Activated CD8-positive, alpha-beta memory T cell treated with anti-CD3 and anti-CD28 coated beads for 4 hours (primary cell): Measurements from ENCODE around the gene COPS2.
"Not testable (repeated sequence)": the region's sequence is repeated elsewhere in the genome, so short reads cannot be mapped to it uniquely, and the experiment has no call there.

Experiments used
- DNase-seq, 2 donors: peaks; one replicate each; pipeline ENCODE4 v3.0.0-alpha.2; 2020; ENCODE audit warnings: low read depth in 2 of 2

COPS2 gene

GRCh38 chr15:49155110-49155833 is at the start of gene COPS2:
TSS of gene COPS2 (minus strand) at chr15:49155599. CDS start at chr15:49155578, 21 bp downstream.
- DNase-seq = peak; percentile 86 to 89

DNA sequence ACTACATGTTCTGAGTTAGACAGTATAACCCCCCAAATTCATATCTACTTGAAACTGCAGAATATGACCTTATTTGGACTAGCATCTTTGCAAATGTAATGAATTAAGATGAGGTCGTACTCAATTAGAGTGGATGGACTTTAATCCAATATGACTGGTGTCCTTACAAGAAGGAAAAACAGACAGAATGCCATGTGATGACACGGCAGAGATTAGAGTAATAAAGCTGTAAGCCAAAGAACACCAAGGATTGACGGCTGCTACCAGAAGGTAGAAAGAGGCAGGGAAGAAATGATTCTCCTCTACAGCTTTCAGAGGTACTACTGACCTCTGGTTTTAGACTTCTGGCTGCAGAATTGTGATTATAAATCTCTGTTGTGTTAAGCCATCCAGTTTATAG is 44.9 kb upstream of the COPS2 start:
- no peak for DNase-seq

- DNase-seq = no peak
Measured at GRCh38 chr15:49199666-49200065, 44.3 kb upstream of the COPS2 start.

DNA sequence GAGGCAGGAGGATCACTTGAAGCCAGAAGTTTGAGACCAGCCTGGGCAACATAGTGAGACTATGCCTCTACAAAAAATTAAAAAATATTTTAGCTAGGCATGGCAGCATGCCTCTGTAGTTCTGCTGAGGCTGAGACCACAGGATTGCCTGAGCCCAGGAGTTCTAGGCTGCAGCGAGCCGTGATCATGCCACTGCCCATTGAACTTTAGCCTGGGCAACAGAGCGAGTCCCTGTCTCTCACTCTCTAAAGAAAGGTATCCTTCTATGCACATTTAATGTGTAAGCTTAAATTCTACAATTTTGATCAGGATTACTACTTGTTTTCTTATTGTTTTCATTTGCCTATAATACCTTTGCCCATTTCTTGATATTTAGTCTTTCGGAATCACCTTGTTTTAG is 41.5 kb upstream of the COPS2 start:
- DNase-seq = no peak

GRCh38 chr15:49191892-49192291 is 36.5 kb upstream of the COPS2 start:
- DNase-seq = no peak

DNA sequence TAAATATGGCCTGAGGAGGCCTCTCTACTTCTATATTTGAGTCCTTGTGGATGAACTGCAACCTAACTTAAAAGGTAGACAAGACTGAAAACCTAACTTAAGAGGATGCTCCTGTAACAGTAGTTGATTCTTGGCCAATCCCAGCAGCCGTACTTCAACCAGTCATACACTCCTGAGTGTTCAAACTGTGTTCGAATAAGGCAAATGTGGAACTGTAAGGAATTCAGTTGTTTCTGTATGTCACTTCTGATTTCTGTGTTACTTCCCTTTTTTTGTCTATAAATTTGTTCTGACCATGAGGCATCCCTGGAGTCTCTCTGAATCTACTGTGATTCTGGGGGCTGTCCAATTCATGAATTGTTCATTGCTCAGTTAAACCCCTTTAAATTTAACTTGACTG is 35.2 kb upstream of the COPS2 start:
- DNase-seq = no peak

GRCh38 chr15:49189631-49190030 is 34.2 kb upstream of the COPS2 start:
- DNase-seq = no peak

DNA sequence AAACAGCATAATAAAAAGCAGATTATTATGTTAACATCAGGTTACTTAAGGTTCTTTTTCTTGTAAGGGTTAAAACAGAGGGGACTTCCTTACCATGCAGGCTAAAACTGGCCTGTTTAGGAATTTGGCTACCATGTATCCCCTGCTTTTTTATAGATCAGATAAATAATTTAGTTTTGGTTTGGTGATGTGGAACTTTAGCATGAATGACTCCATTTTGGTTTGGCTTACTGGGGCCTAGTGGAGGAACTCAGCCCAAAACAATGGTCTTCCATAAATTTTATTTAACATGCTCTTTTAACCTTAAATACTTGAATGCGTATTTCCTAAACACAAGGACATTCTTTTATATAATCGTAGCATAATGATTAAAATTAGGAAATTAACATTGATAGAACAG is 33.5 kb upstream of the COPS2 start:
- DNase-seq = no peak

DNA sequence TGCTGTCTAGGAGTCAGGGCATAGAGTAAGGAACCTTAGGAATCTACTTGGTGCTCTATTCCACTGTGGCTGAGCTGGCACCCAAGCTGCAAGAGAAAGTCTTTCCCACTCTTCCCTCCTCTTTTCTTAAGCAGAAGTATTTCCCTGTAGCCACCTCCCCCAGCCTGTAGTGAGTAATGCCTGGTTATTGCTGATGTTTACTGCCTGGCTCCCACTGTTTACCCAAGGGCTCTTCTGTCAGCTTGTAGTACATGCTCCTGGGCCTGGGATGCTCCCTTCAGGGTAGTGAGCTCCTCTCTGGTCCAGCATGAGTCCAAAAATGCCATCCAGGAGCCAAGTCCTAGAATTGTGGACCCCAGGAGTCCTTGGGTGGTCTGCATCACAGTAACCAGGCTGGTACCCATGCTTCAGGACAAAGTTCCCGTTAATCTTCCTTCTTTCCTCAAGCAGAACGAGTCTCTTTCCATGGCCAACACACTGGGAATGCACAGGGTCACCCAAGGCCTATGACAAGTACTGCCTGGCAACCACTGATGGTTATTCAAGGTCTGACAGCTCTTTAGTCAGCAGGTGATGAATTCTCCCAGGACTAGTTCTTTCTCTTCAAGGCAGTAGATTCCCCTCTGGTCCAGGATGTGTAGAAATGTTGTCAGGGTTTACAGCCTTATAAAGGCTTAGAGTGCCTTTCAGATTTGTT is 32.3 kb upstream of the COPS2 start:
- no peak for DNase-seq

DNA sequence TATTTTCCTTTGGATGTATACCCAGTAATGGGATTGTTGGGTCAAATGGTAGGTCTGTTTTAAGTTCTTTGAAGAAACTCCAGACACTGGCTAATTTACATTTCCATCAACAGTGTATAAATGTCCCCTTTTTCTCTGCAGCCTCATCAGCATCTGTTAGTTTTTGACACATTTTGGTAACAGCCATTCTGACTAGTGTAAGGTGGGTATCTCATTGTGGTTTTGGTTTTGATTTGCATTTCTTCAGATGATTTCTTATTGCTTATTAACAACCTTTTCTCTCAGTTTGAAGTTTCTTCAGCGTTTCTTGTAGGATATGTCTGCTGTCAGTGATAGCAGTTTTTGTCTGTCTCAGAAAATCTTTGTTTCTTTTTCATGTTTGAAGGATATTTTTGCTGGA is 30.1 kb upstream of the COPS2 start:
- DNase-seq = no peak

DNA sequence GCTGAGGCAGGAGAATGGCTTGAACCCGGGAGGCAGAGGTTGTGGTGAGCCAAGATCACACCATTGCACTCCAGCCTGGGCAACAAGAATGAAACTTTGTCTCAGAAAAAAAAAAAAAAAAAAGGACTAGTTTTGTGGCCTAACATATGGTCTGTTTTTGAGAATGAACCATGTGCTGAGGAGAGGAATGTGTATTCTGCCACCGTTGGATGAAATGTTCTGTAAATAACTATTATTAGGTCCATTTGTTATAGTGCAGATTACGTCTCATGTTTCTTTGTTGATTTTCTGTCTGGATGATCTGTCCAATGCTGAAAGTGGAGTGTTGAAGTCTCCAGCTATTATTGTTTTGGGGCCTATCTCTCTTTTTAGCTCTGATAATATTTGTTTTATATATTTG is 28.3 kb upstream of the COPS2 start:
- DNase-seq = not testable (repeated sequence)

DNA sequence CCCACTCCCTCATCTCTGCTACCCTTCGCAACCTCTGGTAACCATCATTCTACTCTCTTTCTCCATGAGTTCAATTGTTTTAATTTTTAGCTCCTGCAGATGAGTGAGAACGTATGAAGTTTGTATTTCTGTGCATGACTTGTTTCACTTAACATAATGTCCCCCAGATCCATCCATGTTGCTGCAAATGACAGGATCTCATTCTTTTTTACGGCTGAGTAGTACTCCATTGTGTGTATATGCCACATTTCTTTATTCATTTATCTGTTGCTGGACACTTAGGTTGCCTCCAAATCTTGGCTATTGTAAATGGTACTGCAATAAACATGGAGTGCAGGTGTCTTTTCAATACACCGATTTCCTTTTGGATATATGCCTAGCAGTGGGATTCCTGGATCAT is 26.7 kb upstream of the COPS2 start:
- DNase-seq = no peak

- no peak for DNase-seq
Measured at GRCh38 chr15:49179433-49180190, 24.2 kb upstream of the COPS2 start.

GRCh38 chr15:49178497-49178896 is 23.1 kb upstream of the COPS2 start:
- no peak for DNase-seq

- DNase-seq = not testable (repeated sequence)
Measured at GRCh38 chr15:49175582-49176397, 20.4 kb upstream of the COPS2 start.

- DNase-seq = no peak
Measured at GRCh38 chr15:49174902-49175301, 19.5 kb upstream of the COPS2 start.

- no peak for DNase-seq
Measured at GRCh38 chr15:49171790-49172189, 16.4 kb upstream of the COPS2 start.

DNA sequence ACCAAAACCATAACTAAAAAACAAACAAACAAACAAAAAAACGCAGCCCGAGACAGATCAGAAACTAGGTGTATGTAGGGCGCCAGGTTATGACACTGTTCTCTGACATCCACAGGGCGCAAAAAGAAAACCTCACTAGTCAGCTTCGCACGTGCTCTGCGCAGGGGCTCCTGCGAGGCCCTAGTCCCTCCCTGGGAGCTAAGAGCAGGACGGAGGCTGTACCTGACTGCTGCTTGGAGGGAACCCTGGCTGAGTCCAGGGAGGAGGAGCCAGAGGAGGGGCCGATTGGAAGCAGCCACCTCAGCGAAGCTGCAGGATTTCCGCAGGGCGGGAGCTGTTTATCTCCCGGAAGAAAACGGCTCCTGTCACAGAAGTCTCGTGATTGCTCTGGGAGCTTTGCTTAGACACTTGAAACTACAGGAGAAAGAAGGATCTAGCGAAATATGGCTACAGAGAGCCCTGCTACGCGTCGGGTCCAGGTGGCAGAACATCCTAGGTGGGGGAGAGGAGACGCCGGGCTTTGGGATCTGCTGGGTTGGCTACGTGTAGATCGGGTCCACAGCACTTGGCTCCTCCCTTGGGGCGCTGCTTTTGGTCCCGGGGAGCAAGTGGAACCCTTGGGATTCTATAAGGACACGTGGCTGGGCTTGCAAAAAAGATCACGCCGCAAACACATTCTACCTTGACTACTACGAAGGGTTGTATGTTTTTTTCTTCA is 14.6 kb upstream of the COPS2 start, which contains the start of gene GALK2:
Gene GALK2 (plus strand): TSS at position 368 of the 718 bp plus-strand sequence. CDS start 76 bp downstream, at position 444.
- peak; percentile 39 to 58 for DNase-seq

GRCh38 chr15:49168016-49168415 is 12.6 kb upstream of the COPS2 start:
- no peak for DNase-seq

DNA sequence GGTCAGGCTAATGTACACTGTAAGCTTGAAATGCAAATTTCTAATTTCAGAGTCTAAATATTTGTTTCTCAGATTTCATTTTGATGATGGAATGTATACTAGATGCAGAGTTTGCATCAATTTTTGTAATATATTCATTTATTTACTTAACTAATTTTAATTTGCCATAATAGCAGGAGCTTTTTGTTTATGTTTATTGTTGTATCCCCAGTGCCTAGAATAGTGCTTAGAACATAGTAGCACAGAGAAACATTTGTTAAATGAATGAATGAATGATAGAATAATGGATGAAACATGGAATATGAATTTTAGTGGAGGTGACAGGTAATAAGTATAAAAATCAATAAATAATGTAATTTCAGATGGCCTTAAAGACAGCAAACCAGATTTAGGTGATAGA is 9.5 kb upstream of the COPS2 start:
- no peak for DNase-seq

DNA sequence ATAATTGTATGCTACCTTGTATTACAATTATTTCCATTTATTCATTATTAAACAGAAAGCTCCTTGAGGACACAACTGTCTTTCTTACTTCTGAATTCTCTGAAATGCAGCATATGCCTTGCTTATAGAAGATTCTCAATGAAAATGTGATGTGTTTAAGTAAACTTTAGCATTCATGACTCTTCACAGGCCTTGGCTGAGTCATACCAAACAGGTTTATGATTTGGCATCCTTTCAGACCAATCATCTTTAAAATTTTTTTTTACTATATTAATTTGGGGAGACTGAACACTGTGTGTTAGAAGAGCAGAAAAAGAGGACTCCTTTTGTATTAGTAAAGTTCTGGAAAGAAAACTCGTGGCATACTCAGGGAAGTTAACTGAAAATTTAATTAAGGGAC is 8.3 kb upstream of the COPS2 start:
- no peak for DNase-seq
